GM21360 (cell line): ENCODE data around the gene SLC5A8.

Source experiments
- ATAC-seq: cut with Tn5 transposase; IDR thresholded peaks from one replicate; pipeline ENCODE4 v1.9.1; 2021; ENCODE audit warnings: mild to moderate bottlenecking, moderate library complexity; ENCODE audit not compliant: unreplicated experiment

The SLC5A8 gene, protein sequence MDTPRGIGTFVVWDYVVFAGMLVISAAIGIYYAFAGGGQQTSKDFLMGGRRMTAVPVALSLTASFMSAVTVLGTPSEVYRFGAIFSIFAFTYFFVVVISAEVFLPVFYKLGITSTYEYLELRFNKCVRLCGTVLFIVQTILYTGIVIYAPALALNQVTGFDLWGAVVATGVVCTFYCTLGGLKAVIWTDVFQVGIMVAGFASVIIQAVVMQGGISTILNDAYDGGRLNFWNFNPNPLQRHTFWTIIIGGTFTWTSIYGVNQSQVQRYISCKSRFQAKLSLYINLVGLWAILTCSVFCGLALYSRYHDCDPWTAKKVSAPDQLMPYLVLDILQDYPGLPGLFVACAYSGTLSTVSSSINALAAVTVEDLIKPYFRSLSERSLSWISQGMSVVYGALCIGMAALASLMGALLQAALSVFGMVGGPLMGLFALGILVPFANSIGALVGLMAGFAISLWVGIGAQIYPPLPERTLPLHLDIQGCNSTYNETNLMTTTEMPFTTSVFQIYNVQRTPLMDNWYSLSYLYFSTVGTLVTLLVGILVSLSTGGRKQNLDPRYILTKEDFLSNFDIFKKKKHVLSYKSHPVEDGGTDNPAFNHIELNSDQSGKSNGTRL

DNA sequence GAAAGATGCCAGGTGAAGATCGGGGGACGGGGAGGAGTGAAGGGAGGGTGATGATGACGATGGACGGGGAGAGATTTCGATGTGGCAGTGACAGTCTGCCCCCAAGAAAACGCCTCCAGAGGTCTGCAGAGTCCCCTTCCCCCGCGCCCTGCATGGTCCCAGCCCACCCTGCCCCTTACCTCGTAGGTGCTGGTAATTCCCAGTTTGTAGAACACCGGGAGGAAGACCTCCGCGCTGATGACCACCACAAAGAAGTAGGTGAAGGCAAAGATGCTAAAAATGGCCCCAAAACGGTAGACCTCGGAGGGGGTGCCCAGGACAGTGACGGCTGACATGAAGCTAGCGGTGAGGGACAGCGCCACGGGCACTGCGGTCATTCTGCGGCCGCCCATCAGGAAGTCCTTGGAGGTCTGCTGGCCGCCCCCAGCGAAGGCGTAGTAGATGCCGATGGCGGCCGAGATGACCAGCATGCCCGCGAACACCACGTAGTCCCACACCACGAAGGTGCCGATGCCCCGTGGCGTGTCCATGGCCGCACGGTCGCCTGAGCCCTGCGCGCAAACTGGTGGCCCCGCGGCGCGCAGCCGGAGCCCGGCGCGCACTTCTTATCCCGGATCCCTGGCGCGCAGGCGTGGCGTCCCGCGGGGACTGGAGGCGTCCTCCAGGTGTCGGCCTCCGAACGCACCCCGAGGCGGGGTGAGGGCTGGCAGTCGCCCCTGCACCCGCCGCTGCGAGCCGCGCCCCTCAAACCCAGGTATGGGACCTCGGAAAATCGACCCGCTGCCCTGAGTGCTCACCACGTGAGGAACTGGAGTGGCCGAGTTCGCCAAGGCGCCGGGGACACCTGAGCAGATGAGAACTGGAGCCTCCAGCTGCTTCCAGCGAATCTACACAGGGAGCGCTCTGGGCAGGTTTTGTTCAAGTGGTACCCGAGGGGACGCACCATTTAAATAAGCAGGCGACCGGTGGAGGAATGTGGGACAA lies at the start of gene SLC5A8:
Gene SLC5A8, minus strand, starts transcription at position 920 of the 984 bp plus-strand sequence. Its CDS starts 390 bp downstream, at position 530.
- no peak for ATAC-seq

DNA sequence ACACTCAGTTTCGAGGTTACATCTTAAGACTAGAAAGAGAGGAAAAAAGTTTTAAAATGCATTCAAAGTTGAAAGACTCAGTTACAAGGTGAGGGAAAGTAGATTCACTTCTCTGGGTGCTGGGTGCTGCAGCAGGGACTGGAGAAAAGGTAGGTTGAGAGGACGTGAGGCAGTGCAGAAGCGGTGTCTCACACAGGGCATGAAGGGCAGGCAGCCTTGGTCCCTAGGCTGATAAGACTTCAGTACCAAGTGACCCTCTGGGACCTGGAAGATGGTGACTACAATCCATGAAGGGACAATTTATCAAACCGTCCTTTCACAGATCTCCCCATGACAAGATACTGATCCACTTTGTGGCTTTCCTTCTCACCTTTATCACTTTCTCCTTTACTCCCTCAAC lies 47.3 kb upstream of the SLC5A8 start:
- no peak for ATAC-seq

DNA sequence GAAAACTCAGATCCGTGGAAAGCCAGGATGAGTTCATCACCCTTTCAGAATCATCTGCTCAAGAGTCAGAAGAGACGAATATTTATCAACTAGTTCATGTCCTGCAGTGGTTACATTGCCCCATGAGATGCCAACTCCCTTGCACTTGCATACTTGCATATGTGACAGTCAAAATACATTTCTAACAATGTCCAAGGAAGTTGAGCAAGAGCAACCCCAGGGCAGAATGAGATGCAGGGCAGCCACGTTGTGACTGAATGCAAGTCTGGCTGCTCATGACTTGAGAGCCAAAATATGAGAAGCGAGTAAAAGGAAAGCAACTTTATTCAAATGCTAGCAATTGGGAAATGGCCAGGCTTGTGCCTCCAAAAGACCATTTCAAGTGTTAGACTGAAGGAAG lies 46.2 kb upstream of the SLC5A8 start:
- ATAC-seq = no peak

DNA sequence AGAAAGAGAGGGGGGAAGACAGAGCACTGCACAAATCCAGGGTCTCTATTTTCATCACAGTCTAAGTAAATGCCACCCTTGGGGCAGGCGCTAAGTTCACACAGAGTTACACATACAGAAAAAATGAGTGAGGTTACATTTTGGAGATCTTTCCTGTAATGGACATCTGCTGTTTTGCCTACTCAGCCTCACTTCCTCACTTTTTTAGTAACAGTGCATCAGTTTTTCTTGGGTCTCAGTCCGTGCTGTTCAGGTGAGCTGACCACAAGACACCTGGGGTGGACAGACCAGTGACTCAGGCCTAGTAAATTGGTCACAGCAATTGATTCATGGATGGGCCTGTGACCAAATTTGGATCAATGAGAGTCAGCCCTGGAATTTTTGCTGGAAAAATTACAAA lies 33.6 kb upstream of the SLC5A8 start:
- no peak for ATAC-seq

DNA sequence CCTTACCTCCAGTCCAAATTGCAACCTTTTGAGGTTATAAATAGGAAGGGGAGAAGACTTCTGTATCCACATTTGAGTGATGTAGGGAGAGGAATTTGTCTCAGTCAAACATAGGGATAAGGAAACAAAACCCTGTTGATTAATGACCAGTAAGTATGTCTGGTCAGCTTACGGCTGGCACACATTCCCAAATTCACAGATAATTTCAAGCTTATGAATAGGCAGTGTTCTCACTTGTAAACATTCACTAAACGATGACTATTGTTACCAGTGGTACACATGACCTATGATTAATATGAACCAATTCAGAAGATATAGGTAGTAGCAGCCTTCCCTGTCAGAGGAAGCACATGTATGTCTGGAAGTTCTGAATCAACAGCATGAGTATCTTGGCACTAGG lies 33.0 kb upstream of the SLC5A8 start:
- ATAC-seq = no peak

DNA sequence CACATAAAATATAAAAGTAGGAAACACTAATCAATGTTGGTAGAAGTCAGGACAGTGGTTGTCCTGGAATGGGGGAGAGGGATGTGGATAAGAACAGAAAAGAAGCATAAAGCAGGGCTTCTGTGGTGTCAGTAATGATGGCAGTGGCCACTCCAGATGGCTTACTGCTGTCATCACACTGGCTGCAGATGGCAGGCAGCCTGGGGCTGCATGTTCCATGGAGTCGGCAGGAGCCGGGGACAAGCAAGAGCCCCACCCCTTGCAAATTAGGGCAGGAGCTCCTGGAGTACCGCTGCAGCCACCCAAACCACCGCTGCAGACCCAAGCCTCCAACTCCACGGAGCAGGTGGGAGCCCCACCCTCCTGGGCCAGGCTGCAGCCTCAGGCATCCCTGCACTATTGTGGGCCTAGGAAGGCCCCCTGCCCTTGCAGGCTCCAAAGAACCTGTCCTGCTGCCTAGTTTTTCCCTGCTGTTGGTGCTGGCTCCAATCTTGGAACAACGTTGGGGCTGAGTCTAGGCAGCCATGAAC lies 28.8 kb upstream of the SLC5A8 start:
- no peak for ATAC-seq

DNA sequence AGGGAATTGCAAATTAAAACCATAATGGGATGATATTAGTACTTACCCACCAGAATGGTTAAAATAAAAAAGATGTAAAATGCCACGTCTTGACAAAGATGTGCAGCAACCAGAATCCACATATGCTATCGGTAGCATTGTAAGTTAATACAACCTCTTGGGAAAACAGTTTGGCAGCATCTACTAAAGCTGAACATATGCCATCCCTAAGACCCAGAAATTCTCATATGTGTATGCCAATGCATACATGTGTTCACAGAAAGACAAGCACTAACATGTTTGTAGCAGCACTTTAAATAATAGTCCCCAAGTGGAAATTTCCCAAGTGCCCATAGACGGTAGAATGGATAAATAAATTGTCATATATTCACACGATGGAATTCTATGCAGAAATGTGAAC lies 28.3 kb upstream of the SLC5A8 start:
- ATAC-seq = no peak

DNA sequence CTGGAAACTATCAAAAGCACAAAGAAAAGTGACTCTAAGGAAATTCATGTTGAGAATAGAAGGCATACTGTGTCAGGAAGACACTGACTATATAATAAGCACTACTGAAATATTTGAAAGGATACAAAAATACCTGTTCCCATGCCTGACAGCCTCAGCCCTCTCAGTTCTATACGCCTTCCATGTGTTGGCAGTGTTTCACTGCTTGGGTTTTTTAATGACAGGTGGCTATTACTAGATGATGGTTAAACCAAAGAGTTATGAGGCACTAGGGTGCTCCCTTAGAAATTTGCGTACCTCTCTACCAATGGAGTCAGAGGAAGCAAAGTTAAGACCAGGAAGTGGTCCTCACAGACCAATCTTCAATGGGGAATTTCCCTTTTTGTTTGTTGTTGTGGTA lies 25.6 kb upstream of the SLC5A8 start:
- no peak for ATAC-seq

DNA sequence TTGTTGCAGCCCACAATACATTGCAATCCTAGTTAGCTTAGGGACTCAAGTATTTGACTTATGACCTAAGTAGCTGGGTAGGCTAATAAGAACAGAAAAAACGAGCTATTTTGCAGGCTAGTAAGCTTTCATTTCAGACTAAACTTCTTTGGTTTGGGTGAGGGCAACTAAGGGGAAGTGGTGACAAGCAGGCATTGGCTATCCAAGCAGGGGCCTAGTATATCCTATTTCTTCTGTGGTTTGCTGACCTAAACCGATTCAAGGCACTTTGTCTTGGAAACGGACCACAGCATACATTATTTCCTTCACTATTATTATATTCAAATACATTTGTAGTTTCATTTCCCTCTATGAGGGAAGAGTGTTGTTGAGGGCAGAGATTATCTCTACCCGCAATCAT lies 21.6 kb upstream of the SLC5A8 start:
- no peak for ATAC-seq

DNA sequence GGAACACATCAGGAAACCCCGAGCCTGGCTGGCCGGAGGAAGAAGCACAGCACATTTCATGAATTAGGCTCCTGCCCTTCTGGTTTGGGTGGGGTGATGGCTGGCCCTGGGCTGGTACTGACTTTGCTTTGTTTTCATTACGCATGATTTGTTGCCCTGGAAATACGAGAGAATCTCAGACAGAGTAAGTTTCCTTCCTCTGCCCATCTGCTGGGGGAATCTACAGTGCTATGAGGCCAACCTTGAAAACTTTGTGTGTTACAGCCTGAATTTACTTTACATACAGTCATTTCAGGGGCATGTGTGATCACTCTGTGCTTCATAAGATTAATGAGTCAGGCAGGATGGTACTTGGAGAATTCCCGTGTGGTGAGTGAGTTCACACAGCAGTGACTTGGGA lies 20.5 kb upstream of the SLC5A8 start:
- ATAC-seq = no peak

DNA sequence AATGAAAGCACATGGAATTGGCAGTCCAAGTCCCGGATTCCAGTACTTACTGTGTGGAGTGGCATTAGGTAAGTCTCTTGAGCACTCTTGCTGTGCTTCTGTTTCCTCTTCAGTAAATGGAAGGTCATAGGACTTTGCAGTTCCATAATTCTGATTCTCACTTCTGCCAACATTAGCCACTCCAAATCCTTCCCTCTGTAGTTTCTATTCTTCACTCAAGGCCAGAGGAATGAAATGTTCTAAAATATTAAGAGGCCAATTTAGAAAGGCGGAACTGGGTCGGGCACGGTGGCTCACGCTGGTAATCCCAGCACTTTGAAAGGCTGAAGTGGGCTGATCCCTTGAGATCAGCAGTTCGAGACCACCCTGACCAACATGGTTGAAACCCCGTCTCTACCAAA lies 19.8 kb upstream of the SLC5A8 start:
- no peak for ATAC-seq

DNA sequence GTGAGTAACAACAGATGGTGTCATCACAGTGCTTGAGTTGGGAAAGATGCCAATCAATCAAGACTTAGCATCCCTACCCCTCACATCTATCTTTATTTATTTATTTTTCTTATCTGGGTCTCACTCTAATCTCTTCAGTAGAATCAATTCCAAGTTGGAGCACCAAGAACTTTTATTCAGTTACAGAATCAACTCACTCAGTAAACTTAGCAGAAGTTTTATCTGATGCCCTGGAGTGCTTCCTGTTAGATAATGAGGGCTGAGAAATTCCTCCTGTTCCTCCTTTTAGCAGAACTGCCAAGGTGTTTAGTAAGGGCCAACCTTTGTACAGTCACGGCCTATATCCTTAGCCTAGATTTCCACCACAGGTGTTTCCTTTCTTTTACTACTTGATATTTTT lies 11.3 kb upstream of the SLC5A8 start:
- ATAC-seq = no peak

DNA sequence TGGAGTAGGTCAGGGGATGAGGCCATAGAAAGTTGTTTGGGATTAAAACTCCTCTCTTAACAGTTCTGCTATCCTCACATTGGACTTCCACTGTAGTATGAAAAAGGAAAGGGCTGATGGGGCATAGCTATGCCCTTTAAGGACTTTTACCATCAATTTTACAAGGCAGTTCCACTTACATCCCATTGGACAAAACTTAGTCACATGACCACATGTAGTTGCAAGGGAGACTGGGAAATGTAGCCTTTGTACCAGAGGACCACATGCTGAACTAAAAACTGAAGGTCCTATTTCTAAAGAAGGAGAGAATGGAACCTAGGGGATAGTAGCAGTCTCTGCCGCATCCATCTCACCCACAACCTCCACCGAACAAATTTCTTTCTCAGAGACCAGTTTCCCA lies 6.8 kb upstream of the SLC5A8 start:
- ATAC-seq = no peak

DNA sequence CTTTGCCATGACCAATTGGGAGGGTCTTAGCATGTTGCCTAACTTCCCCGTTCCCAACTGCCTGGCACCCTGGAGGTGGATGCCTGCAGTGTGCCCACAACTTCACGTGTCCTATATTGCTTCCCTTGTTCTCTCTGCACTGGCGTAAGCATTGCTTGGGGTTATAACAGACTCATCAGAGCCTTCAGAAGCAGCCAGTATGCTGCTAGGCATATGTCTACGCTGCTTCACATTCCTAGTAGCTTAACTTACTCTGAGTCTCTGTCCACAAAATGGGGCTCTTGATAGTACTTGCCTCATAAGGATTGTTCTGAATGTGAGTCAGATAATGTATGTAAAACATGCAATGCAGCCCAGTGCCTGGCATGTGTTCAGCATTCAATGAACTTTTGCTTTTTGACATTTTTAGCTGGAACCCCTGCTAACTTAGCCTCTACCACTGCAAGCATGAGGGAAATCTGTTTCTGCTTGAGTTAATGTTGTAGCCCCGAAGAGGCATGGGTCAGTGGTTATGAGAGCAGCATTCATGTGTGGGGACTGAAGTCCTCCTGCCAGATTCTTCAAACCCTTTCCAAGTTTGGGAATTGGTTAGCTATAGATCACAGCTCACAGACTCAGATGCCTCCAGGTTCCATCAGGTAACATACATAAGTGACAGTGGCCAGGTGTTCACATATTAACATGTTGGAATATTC lies 2.8 kb downstream of the SLC5A8 start:
- ATAC-seq = no peak

DNA sequence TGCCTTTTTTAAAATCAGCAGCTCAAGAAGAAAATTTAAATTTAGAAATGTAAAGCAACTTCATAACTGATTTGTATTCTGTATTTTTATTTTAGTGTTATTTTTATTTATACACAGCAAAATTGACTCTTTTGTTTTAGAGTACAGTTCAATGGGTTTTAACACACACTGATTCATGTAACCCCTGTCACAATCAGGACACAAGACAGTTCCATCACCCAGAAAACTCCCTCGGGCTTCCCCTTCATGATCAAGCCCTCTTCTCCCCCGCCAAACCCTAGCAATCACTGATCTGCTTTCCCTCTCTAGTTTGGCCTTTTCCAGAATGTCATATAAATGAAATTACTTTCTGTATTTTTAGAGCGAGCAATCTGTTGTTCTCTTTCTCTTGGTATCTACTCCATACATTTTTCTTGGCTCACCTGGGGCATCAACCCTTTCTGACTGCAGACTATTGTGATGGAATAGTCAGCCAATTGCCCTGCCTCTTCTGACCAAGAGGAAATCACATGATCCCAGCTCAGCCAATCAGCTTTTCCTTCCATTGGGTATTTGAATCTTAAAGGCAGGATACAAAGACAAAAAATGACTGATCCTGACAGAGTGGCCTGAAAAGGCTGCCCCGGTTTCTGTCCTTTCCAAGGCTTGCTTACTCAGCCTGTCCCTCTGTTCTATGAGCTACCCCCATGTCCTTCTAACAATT lies 5.3 kb downstream of the SLC5A8 start:
- ATAC-seq = no peak

DNA sequence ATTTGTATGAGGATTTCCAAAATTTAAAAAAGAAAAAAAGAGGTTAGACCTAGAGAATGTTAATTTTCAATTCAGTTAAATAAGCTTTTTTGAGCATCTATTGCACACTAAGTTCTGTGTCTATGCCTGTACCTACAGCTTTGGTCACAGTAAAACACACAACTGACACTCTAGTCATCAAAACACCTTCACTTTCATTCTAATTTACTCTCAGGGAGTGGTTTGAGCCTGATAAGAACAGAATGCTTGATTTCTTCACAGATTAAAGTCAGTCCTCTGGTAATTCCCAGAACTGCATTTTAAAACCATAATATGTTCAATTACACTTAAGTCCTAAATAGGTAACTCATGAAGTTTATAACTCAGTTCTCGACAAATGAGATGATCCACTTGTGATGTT lies 9.2 kb downstream of the SLC5A8 start:
- no peak for ATAC-seq

DNA sequence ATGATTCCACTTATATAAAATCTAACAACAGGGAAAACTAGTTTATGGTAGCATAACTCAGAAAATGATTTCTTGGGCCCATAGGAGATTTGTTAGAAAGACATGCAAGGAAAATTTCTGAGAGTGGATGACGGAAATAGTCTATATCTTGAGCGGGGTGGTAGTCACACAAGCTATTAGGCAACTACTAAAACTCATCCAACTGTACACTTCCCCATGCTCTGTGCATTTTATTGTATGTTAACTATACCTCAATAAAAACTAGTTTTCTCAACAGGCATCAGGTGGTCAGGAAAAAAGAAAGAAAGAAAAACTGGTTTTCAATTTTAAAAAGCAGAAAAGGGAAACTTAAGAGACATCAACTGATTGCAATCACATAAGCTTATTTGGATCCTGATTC lies 9.9 kb downstream of the SLC5A8 start:
- ATAC-seq = no peak

DNA sequence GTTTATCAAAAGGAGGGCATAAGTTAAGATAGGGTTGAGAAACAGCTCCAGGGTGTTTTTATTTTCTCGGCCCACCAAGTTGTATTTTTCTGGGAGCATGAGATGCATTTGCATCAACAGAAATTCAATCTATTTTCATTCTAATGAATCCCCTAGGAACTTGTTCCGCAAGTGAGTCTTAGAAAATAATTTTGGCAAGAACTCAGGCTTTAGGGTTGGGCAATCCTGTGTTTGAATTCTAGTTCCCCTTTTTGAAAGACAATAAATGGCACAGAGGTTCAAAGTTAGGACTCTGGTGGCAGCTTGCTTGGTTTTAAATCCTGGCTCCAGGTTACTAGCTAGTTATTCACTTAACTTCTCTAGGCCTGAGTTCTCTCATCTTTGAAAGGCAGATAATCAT lies 23.7 kb downstream of the SLC5A8 start:
- ATAC-seq = no peak

DNA sequence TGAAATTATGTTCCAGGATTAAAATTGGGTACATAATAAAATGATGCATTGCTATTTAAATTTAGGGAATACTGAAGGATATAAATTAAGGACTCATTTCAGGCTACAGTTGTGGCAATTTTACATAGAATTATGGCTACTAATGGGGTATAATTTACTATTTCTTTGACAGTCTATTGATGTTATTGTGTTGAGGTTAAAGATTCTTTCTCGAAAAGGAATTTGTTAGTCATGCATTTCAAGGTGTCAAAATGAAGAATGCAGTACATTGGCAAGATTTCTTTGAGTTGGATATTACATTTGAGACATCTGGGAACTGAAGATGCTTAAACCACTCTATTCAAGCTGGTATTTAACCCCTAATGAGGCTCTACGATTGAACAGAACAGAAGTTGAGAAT lies 28.3 kb downstream of the SLC5A8 start:
- no peak for ATAC-seq

DNA sequence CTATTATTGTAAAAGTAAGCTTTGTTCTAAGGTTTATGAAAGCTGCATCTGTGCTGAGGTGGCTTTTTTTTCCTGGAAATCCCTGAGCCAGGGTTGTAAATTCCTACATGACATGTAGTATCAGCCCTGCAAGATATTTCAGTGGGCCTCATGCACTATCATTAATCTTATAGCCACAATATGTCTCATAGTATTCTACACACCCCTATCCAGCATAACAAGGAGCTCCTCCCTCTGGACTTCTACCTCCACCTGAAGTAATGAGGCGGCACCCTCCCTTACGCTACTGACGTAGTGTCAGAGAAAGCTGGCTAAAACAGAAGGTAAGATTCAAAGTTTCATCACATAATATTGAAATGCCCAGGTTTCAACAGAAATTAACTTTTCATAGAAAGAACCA lies 35.5 kb downstream of the SLC5A8 start:
- ATAC-seq = no peak
